Astrocyte (in vitro differentiated cells and primary cell): ENCODE results near the gene ASB15.

Experiments used
- CTCF ChIP-seq: IDR thresholded peaks from 2 replicates; pipeline ENCODE4 v1.5.1; 2011; ENCODE audit warnings: low read depth, mild to moderate bottlenecking, inconsistent platforms, low read length, moderate library complexity; ENCODE audit not compliant: insufficient read depth
- EZH2 ChIP-seq: IDR thresholded peaks from 2 replicates; pipeline ENCODE4 v1.6.1; 2012; ENCODE audit warnings: mild to moderate bottlenecking, low read length, inconsistent platforms; ENCODE audit not compliant: insufficient read depth

- TF ChIP-seq CTCF (no peak), EZH2 (no peak)
Measured at GRCh38 chr7:123679614-123680013, 78.0 kb downstream of the ASB15 start.
